Keratinocyte (primary cell): ENCODE measurements around the gene RAP2A.

Source experiments
- CTCF ChIP-seq, 3 experiments: IDR thresholded peaks in 1 of 3; conservative IDR thresholded peaks in 1 of 3; optimal IDR thresholded peaks in 1 of 3; 2 replicates in 2 of 3; 3 replicates in 1 of 3; pipeline versions ENCODE3 to v1.5.1; 2011; ENCODE audit warnings: low read length in 3 of 3, mild to moderate bottlenecking in 3 of 3, moderate library complexity in 2 of 3, control low read depth in 1 of 3, inconsistent platforms in 1 of 3; ENCODE audit not compliant: insufficient read depth in 2 of 3; ENCODE audit errors: extremely low read depth in 1 of 3
- EZH2 ChIP-seq: IDR thresholded peaks from one replicate; pipeline ENCODE4 v1.6.1; 2012; ENCODE audit warnings: inconsistent platforms, mild to moderate bottlenecking, low read length, moderate library complexity

DNA sequence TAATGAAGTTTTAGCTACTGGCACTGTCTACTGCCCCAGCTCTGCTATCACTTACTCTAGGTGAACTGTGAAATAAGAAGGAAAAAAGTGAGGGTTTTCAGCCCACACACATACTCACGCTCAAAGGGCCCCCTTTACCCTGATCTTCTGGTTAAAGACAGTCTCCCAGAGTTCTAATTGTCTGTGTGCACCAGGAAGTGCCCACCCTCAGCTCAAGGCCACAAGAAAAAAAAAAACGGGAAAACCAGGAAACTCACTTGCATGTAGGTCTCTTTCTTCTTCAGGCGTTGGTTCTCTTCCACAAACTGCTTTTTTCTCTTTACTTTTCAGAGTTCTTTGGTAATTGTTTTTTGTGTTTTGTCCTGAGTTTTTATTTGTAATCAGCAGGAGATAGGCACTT is 22.1 kb downstream of the RAP2A start:
- no peak for TF ChIP-seq CTCF (optimal IDR thresholded peaks at IDR 0.05 in 1 of 3, IDR thresholded peaks at IDR 0.05 in 1 of 3, conservative IDR thresholded peaks at IDR 0.05 in 1 of 3; ENCODE audit: extremely low read depth in 1 of 3, insufficient read depth in 2 of 3, low read length in 3 of 3)
- no peak for TF ChIP-seq EZH2
